NCI-H345 treated with DMSO at 0.1 percent for 48 hours (cell line): ENCODE results near the gene AHCYL2.
"Not testable (repeated sequence)": the region's sequence is repeated elsewhere in the genome, so short reads cannot be mapped to it uniquely, and the experiment has no call there.

Experiments
- DNase-seq: peaks from one replicate; lab custom pipeline; 2025; ENCODE audit not compliant: unreplicated experiment; lab: John Stamatoyannopoulos, UW

The AHCYL2 gene

GRCh38 chr7:129347330-129347729 lies 122.5 kb downstream of the AHCYL2 start:
- no peak for DNase-seq

- DNase-seq, result no peak
Observed at GRCh38 chr7:129348023-129348740, 123.4 kb downstream of the AHCYL2 start.

- no peak for DNase-seq
Observed at GRCh38 chr7:129351320-129351719, 126.5 kb downstream of the AHCYL2 start.

GRCh38 chr7:129353104-129353503 lies 128.3 kb downstream of the AHCYL2 start:
- DNase-seq, result not testable (repeated sequence)

- DNase-seq, result no peak
Observed at GRCh38 chr7:129354428-129355157, 129.8 kb downstream of the AHCYL2 start.

- DNase-seq, result no peak
Observed at GRCh38 chr7:129356176-129356575, 131.3 kb downstream of the AHCYL2 start.

GRCh38 chr7:129359176-129359575 lies 134.3 kb downstream of the AHCYL2 start:
- DNase-seq, result no peak

- DNase-seq, result no peak
Observed at GRCh38 chr7:129359638-129360037, 134.8 kb downstream of the AHCYL2 start.

- DNase-seq, result no peak
Observed at GRCh38 chr7:129361771-129362170, 136.9 kb downstream of the AHCYL2 start.

- DNase-seq, result no peak
Observed at GRCh38 chr7:129362496-129362895, 137.7 kb downstream of the AHCYL2 start.

- DNase-seq, result no peak
Observed at GRCh38 chr7:129367349-129367699, 142.5 kb downstream of the AHCYL2 start.

- DNase-seq, result peak; percentile 48
Observed at GRCh38 chr7:129367700-129368388, 143.0 kb downstream of the AHCYL2 start.

GRCh38 chr7:129368389-129368986 lies 143.7 kb downstream of the AHCYL2 start:
- DNase-seq, result no peak

GRCh38 chr7:129369447-129369846 lies 144.6 kb downstream of the AHCYL2 start:
- not testable (repeated sequence) for DNase-seq

GRCh38 chr7:129370812-129371211 lies 146.0 kb downstream of the AHCYL2 start:
- DNase-seq, result no peak

GRCh38 chr7:129371487-129371886 lies 146.7 kb downstream of the AHCYL2 start:
- DNase-seq, result no peak

- no peak for DNase-seq
Observed at GRCh38 chr7:129373651-129374428, 149.0 kb downstream of the AHCYL2 start.

GRCh38 chr7:129375141-129375938 lies 150.5 kb downstream of the AHCYL2 start:
- DNase-seq, result no peak

GRCh38 chr7:129376076-129376777 lies 151.4 kb downstream of the AHCYL2 start:
- no peak for DNase-seq
